HepG2 (cell line): ENCODE results near the gene CCDC57. TPM values are rescaled to one million over a fixed set of nuclear protein-coding genes. Genes with fewer than 3 reads are reported as not detected.

Source experiments
- ERF ChIP-seq: IDR thresholded peaks from 2 replicates; pipeline ENCODE4 v1.6.1; 2018; ENCODE audit warnings: missing biosample characterization, missing genetic modification reagents
- ISX ChIP-seq: sonication (generic); formaldehyde crosslinking; conservative IDR thresholded peaks from 2 replicates; pipeline ENCODE4 v1.5.0; 2020; ENCODE audit warnings: missing genetic modification reagents
- SRSF4 ChIP-seq: fragments of 200-400 bp; formaldehyde crosslinking; IDR thresholded peaks from one replicate; pipeline ENCODE4 v1.6.1; 2018; ENCODE audit warnings: mild to moderate bottlenecking, low read depth, low read length, moderate library complexity; ENCODE audit not compliant: poor library complexity, severe bottlenecking
- ZNF670 ChIP-seq: sonication (generic); formaldehyde crosslinking; IDR thresholded peaks from 2 replicates; pipeline ENCODE4 v1.8.0; 2022; ENCODE audit warnings: mild to moderate bottlenecking, missing genetic modification reagents, borderline replicate concordance
- polyA plus RNA-seq, 8 experiments: library from polyadenylated mRNA; depleted of rRNA in 3 of 8; stranded (reverse) in 7 of 8; unstranded in 1 of 8; fragments of >200 nt; fragmentation: Illumina TruSeq in 4 of 8; extraction: Trizol in 4 of 8; gene quantifications; 2 replicates each; pipeline versions ENCODE4 v1.2.1 to v1.2.3, GENCODE V29; 2011 to 2016; ENCODE audit warnings: low read depth in 4 of 8, missing spikeins in 1 of 8, mixed read lengths in 1 of 8; ENCODE audit not compliant: insufficient read depth in 1 of 8
- total RNA-seq, 5 experiments: library from RNA; depleted of rRNA; stranded (reverse); fragments of >200 nt; fragmentation: Illumina TruSeq; extraction: Trizol; gene quantifications; 2 replicates each; pipeline ENCODE4 v1.2.3, GENCODE V29; 2016; ENCODE audit warnings: low read depth in 1 of 5
- TF ChIP-seq, protein P1 (sequence below): sonication (generic); formaldehyde crosslinking; IDR thresholded peaks from 2 replicates; pipeline ENCODE4 v1.4.0; 2020; ENCODE audit warnings: missing genetic modification reagents, borderline replicate concordance
- TF ChIP-seq, protein P2 (sequence below): sonication (generic); formaldehyde crosslinking; IDR thresholded peaks from 2 replicates; pipeline ENCODE4 v1.9.0; 2021; ENCODE audit warnings: missing genetic modification reagents, borderline replicate concordance
- TF ChIP-seq, protein P3 (sequence below): sonication (generic); formaldehyde crosslinking; IDR thresholded peaks from 2 replicates; pipeline ENCODE4 v1.4.0; 2020; ENCODE audit warnings: missing genetic modification reagents
- TF ChIP-seq, protein P4 (sequence below): sonication (generic); formaldehyde crosslinking; IDR thresholded peaks from one replicate; pipeline ENCODE4 v1.5.1; 2020; ENCODE audit warnings: mild to moderate bottlenecking, missing genetic modification reagents; ENCODE audit errors: not compliant biosample characterization
- TF ChIP-seq, protein P5 (sequence below): sonication (generic); formaldehyde crosslinking; IDR thresholded peaks from 2 replicates; pipeline ENCODE4 v1.5.0; 2020; ENCODE audit warnings: mild to moderate bottlenecking, missing genetic modification reagents

Gene CCDC57
- total and polyA plus RNA-seq, 2 of the 13 experiments (the other 11 are each of a cell fraction or from before 2014, with no cell fraction given), result 59.3 to 59.9 TPM

DNA sequence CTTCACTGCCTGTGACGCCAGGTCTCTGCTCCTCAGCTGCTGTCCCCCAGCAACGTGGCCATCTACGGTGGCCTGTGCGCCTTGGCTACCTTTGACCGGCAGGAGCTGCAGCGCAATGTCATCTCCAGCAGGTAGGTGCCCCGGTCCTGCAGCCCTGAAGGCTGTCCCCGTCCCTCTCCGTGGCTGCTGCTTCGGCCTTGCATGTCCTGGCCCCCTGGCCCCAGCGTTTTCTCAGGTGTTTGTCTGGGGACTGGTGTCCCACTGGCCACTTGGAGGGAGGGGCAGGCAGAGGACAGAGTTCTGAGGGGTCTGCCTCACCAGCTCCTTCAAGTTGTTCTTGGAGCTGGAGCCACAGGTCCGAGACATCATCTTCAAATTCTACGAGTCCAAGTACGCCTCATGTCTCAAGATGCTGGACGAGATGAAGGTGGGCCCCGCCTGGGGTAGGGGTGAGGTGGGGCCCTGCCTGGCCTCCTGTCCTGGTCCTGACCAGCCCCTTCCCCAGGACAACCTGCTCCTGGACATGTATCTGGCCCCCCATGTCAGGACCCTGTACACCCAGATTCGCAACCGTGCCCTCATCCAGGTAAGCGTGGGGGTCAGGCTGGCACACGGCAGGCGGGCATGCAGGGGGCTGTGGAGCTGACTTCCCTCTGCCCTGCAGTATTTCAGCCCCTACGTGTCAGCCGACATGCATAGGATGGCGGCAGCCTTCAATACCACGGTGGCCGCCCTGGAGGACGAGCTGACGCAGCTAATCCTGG is 156.5 kb downstream of the CCDC57 start (continued):
- TF ChIP-seq, protein P1, sequence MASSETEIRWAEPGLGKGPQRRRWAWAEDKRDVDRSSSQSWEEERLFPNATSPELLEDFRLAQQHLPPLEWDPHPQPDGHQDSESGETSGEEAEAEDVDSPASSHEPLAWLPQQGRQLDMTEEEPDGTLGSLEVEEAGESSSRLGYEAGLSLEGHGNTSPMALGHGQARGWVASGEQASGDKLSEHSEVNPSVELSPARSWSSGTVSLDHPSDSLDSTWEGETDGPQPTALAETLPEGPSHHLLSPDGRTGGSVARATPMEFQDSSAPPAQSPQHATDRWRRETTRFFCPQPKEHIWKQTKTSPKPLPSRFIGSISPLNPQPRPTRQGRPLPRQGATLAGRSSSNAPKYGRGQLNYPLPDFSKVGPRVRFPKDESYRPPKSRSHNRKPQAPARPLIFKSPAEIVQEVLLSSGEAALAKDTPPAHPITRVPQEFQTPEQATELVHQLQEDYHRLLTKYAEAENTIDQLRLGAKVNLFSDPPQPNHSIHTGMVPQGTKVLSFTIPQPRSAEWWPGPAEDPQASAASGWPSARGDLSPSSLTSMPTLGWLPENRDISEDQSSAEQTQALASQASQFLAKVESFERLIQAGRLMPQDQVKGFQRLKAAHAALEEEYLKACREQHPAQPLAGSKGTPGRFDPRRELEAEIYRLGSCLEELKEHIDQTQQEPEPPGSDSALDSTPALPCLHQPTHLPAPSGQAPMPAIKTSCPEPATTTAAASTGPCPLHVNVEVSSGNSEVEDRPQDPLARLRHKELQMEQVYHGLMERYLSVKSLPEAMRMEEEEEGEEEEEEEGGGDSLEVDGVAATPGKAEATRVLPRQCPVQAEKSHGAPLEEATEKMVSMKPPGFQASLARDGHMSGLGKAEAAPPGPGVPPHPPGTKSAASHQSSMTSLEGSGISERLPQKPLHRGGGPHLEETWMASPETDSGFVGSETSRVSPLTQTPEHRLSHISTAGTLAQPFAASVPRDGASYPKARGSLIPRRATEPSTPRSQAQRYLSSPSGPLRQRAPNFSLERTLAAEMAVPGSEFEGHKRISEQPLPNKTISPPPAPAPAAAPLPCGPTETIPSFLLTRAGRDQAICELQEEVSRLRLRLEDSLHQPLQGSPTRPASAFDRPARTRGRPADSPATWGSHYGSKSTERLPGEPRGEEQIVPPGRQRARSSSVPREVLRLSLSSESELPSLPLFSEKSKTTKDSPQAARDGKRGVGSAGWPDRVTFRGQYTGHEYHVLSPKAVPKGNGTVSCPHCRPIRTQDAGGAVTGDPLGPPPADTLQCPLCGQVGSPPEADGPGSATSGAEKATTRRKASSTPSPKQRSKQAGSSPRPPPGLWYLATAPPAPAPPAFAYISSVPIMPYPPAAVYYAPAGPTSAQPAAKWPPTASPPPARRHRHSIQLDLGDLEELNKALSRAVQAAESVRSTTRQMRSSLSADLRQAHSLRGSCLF (CRISPR knock-in tag), result no peak
- TF ChIP-seq, protein P2, sequence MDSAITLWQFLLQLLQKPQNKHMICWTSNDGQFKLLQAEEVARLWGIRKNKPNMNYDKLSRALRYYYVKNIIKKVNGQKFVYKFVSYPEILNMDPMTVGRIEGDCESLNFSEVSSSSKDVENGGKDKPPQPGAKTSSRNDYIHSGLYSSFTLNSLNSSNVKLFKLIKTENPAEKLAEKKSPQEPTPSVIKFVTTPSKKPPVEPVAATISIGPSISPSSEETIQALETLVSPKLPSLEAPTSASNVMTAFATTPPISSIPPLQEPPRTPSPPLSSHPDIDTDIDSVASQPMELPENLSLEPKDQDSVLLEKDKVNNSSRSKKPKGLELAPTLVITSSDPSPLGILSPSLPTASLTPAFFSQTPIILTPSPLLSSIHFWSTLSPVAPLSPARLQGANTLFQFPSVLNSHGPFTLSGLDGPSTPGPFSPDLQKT (CRISPR knock-in tag), result no peak
- TF ChIP-seq, protein P3, sequence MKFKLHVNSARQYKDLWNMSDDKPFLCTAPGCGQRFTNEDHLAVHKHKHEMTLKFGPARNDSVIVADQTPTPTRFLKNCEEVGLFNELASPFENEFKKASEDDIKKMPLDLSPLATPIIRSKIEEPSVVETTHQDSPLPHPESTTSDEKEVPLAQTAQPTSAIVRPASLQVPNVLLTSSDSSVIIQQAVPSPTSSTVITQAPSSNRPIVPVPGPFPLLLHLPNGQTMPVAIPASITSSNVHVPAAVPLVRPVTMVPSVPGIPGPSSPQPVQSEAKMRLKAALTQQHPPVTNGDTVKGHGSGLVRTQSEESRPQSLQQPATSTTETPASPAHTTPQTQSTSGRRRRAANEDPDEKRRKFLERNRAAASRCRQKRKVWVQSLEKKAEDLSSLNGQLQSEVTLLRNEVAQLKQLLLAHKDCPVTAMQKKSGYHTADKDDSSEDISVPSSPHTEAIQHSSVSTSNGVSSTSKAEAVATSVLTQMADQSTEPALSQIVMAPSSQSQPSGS, result no peak
- TF ChIP-seq, protein P4, sequence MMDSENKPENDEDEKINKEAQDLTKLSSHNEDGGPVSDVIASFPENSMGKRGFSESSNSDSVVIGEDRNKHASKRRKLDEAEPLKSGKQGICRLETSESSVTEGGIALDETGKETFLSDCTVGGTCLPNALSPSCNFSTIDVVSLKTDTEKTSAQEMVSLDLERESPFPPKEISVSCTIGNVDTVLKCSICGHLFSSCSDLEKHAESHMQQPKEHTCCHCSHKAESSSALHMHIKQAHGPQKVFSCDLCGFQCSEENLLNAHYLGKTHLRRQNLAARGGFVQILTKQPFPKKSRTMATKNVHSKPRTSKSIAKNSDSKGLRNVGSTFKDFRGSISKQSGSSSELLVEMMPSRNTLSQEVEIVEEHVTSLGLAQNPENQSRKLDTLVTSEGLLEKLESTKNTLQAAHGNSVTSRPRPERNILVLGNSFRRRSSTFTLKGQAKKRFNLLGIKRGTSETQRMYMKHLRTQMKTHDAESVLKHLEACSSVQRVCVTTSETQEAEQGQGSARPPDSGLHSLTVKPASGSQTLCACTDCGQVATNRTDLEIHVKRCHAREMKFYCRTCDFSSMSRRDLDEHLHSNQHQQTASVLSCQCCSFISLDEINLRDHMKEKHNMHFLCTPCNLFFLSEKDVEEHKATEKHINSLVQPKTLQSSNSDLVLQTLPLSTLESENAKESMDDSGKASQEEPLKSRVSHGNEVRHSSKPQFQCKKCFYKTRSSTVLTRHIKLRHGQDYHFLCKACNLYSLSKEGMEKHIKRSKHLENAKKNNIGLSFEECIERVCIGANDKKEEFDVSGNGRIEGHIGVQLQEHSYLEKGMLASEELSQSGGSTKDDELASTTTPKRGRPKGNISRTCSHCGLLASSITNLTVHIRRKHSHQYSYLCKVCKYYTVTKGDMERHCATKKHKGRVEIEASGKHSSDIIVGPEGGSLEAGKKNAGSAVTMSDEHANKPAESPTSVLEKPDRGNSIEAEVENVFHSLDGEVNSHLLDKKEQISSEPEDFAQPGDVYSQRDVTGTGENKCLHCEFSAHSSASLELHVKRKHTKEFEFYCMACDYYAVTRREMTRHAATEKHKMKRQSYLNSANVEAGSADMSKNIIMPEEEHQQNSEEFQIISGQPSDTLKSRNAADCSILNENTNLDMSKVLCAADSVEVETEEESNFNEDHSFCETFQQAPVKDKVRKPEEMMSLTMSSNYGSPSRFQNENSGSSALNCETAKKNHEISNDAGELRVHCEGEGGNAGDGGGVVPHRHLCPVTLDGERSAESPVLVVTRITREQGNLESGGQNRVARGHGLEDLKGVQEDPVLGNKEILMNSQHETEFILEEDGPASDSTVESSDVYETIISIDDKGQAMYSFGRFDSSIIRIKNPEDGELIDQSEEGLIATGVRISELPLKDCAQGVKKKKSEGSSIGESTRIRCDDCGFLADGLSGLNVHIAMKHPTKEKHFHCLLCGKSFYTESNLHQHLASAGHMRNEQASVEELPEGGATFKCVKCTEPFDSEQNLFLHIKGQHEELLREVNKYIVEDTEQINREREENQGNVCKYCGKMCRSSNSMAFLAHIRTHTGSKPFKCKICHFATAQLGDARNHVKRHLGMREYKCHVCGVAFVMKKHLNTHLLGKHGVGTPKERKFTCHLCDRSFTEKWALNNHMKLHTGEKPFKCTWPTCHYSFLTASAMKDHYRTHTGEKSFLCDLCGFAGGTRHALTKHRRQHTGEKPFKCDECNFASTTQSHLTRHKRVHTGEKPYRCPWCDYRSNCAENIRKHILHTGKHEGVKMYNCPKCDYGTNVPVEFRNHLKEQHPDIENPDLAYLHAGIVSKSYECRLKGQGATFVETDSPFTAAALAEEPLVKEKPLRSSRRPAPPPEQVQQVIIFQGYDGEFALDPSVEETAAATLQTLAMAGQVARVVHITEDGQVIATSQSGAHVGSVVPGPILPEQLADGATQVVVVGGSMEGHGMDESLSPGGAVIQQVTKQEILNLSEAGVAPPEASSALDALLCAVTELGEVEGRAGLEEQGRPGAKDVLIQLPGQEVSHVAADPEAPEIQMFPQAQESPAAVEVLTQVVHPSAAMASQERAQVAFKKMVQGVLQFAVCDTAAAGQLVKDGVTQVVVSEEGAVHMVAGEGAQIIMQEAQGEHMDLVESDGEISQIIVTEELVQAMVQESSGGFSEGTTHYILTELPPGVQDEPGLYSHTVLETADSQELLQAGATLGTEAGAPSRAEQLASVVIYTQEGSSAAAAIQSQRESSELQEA (CRISPR knock-in tag), result no peak
- TF ChIP-seq ERF (no peak), ISX (CRISPR knock-in tag) (no peak), SRSF4 (no peak), ZNF670 (no peak)
- TF ChIP-seq, protein P5, sequence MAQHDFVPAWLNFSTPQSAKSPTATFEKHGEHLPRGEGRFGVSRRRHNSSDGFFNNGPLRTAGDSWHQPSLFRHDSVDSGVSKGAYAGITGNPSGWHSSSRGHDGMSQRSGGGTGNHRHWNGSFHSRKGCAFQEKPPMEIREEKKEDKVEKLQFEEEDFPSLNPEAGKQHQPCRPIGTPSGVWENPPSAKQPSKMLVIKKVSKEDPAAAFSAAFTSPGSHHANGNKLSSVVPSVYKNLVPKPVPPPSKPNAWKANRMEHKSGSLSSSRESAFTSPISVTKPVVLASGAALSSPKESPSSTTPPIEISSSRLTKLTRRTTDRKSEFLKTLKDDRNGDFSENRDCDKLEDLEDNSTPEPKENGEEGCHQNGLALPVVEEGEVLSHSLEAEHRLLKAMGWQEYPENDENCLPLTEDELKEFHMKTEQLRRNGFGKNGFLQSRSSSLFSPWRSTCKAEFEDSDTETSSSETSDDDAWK (CRISPR knock-in tag), result no peak
